ENCODE results near the gene CHMP6.

CHMP6 gene

DNA sequence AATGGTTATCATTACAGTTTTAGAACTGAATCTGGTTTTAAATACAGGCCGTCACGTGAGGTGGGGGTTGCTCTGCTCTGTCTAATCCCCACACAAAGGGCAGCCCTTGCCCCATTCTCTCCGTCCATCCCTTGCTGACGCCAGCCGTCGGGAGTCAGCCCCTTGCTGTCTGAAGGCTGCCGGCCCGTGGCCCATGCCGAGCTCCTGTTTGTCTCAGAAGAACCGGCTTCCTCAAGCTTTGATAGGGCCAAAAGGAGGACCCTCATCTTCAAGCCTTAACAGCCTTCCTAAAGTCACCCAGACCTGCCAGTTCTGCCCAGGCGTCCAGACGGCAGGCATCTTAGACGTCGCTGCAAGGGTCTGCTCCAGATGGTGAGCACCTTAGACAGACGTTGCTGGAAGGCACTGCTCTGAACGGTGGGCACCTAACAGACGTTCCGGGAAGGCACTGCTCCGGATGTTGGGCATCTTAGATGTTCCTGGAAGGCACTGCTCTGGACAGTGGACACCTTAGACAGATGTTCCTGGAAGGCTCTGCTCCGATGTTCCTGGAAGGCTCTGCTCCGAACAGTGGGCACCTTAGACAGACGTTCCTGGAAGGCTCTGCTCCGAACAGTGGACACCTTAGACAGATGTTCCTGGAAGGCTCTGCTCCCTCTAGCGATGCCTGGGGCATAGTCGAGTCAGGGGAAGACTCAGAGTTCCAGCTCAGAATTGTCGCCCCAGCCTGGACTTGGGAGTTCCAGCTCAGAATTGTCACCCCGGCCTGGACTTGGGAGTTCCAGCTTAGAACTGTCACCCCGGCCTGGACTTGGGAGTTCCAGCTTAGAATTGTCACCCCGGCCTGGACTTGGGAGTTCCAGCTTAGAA, 35.1 kb upstream of the CHMP6 start:
- no peak for DNase-seq

GRCh38 chr17:80957461-80957941, 34.1 kb upstream of the CHMP6 start:
- DNase-seq = no peak

GRCh38 chr17:80959330-80960036, 32.2 kb upstream of the CHMP6 start:
- DNase-seq = no peak

GRCh38 chr17:80960037-80960796, 31.4 kb upstream of the CHMP6 start:
- no peak for DNase-seq

- no peak for DNase-seq
Observed at GRCh38 chr17:80960797-80961452, 30.7 kb upstream of the CHMP6 start.

- DNase-seq = no peak
Observed at GRCh38 chr17:80961541-80962330, 29.9 kb upstream of the CHMP6 start.

DNA sequence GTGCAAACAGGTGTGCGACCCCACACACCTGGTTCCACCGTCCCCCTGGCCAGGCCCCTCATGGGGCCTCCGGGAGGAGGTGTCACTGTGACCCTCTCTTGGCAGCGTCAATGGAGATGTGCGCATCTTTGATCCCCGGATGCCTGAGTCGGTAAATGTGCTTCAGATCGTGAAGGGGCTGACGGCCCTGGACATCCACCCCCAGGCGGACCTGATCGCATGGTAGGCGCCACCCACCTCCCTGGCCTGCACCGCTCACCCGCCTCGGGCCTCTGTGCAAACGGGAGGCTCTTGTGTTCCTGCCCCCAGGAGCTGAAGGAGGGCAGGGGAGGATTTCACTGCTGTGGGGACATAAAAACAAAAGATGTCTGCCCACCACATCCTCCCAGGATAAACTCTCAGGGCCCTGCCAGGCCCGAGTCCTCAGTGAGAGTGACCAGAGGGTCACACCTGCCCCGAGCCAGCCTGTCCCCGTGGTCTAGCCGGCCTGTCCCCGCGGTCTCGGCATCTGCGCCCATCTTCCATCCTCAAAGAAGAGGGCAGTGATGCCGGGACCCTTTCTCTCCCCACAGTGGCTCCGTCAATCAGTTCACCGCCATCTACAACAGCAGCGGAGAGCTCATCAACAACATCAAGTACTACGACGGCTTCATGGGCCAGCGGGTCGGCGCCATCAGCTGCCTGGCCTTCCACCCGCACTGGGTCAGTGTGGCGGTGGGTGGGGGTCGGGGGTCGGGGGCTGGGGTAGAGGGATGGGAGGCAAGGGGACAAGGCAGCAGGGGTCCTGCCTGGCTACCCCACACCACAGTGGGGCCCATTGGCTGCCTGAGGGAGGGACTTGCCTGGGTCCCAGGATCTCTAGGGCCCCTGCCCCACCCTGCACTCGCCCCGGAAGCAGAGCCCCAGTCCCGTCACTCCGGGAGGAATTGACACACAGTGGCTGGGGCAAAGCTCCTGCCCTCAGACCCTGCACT, 29.0 kb upstream of the CHMP6 start:
- no peak for DNase-seq

DNA sequence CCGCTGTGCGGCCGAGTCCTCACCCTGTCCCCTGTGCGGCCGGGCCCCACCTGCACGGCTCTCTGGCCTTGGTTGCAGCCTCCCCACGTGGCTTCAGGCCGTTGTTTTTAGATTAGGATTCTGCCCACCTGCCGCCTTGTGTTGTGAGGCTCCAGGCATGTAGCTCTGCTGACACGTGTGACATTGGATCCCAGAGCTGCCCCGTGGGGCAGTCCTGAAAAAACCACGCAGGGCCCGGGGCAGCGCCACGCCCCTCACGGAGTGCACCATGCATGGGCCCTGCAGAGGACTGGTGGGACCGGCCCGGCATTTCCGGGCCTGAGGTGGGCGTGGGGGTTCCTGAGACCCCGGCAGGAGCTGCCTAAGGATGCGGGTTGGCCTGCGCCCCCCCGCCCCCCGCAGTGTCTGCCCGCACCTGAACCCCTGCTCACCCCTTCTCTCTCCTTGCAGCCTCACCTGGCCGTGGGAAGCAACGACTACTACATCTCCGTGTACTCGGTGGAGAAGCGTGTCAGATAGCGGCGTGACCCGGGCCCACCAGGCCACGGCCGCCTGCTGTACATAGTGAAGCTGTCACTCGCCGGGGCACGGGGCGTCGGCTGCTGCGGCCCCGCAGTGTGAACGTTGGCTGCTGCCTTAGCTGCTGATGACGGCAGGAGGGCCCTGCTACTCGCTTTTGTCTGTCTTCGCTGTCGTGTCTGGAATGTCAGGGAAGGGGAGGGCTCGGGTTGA, 27.7 kb upstream of the CHMP6 start:
- DNase-seq = no peak

- no peak for DNase-seq
Observed at GRCh38 chr17:80964544-80964856, 27.1 kb upstream of the CHMP6 start.

DNA sequence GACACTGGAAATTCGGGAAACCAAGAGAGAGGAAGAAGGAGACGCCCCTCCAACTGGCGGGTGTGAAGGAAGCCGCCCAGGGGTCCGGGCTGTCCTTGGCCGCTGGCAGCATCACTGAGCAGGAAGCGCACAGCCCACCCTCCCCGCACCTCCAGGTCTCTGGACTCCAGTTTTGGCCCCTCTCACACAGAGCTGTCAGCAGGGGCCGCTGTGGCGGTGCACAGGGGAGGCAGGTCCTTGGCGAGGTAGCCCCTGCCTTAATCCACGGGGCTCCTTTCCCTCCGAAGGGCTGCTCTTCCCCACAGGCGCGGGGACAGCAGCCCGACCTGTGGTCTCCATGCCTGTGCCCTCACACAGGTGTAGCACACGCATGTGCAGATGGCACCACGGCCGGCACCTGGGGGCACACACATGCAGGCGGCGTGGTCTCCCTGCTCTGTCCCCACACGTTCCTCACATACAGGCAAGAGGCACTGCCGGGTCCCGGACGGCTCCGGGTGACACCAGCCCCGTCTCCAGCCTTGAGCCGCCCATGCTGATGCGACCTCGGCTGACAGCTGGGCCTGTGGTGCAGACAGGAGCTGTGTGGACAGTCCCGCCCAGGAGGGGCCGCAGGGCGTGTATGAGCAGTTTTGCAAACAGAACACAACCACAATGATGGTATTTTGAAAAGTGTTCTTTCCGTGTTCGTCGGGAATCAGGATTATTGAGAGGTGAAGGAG, 26.6 kb upstream of the CHMP6 start:
- DNase-seq = no peak

- DNase-seq = no peak
Observed at GRCh38 chr17:80965606-80966005, 26.0 kb upstream of the CHMP6 start.

DNA sequence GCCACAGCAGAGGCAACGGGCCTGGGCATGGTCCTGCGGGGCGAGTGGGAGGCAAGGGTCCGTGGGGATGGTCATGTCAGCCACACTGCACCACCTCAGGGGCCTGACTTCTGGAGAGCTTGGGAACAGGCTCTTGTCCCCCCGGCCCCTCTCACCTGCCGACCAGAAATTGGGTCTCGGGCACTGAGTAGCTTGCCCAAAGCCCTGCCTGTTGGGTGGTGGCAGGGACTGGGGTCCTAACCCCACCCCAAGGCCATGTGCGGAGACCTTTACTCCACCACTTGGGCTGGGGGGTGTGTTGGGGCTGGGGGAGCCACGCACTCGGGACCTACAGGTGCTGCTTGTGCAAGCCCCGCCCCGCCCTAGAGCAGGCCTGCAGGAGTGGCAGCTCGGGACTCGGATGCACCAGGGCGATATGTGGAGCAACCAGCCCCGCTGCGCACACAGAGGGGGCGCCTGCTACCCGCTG, 24.2 kb upstream of the CHMP6 start:
- DNase-seq = no peak

- DNase-seq = no peak
Observed at GRCh38 chr17:80968602-80969029, 23.0 kb upstream of the CHMP6 start.

DNA sequence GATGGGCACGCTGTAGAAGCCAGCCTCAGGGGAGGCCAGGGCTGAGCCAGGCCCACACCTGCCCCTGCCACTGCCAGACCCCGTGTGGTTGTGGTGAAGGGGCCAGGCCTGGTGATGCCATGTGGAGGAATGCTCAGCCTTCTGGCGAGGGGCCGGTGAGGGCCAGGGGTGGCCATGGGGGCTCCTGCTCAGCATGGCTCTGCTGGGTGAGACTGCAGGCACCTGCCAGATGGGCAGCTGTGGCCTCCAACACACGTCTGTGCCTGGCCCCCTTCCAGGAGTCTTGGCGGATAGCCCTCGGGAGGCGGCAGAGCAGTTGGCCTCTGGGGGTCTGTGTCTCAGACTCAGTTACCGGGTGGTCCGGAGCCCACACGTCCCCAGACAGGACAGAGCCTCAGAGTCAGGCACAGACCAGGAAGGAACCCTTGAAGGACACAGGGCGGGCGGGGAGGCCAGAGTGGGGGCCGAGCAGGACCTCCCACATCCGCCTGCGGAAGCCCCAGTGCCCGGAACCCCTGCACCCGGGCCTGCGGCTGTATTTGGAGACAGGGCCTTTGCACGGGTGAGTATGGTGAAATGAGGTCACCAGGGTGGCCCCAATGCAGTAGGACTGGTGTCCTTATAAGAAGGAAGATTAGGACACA, 22.5 kb upstream of the CHMP6 start:
- peak; percentile 45 for DNase-seq

- DNase-seq = no peak
Observed at GRCh38 chr17:80969674-80970043, 22.0 kb upstream of the CHMP6 start.

- peak; percentile 84 for DNase-seq
Observed at GRCh38 chr17:80970044-80970761, 21.4 kb upstream of the CHMP6 start.

- DNase-seq = no peak
Observed at GRCh38 chr17:80970762-80971703, 20.6 kb upstream of the CHMP6 start.
